ENCODE measurements around the gene FOXRED2.
A peak's percentile ranks its signal among the peaks of the same experiment; 100 is the strongest.

FOXRED2 gene

DNA sequence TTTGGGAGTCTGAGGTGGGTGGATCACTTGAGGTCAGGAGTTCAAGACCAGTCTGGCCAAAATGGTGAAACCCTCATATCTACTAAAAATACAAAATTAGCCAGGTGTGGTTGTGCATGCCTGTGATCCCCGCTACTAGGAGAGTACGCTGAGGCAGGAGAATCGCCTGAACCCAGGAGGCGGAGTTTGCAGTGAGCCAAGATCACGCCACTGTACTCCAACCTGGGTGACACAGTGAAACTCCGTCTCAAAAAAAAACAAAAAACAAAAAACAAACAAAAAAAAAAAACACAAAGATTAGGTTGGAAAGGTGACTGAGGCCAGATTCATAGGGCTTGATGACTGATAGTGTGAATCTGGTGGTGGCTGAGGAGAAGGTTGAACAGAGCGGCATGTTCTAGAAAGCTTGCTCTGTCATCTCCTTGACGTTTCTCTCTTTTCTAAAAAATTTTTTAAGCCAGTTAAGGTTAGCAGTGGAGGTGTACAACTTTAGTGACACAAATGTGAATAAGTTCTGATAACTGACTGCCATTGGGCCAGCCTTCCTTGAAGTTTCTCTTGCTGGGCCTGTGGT, 66.3 kb downstream of the FOXRED2 start:
- Histone ChIP-seq H3K27me3 (no peaks in the 10 kb centered on the region), H3K27ac (peak overlapping the region; percentile 10), H3K4me1 (ENCODE audit: control insufficient read depth in 1 of 2, insufficient read depth in 1 of 2, low read depth in 1 of 2, low read length in 1 of 2) (peaks cover 52 to 64% of the 10 kb centered on the region in 2 experiments), H3K9me3 (no peaks in the 10 kb centered on the region), H3K36me3 (no peaks in the 10 kb centered on the region), H3K4me3 (ENCODE audit: low read depth in 1 of 2, low read length in 1 of 2) (no peak overlapping the region)
- TF ChIP-seq, protein P1, sequence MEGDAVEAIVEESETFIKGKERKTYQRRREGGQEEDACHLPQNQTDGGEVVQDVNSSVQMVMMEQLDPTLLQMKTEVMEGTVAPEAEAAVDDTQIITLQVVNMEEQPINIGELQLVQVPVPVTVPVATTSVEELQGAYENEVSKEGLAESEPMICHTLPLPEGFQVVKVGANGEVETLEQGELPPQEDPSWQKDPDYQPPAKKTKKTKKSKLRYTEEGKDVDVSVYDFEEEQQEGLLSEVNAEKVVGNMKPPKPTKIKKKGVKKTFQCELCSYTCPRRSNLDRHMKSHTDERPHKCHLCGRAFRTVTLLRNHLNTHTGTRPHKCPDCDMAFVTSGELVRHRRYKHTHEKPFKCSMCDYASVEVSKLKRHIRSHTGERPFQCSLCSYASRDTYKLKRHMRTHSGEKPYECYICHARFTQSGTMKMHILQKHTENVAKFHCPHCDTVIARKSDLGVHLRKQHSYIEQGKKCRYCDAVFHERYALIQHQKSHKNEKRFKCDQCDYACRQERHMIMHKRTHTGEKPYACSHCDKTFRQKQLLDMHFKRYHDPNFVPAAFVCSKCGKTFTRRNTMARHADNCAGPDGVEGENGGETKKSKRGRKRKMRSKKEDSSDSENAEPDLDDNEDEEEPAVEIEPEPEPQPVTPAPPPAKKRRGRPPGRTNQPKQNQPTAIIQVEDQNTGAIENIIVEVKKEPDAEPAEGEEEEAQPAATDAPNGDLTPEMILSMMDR (IDR thresholded peaks at IDR 0.05) = no peak

DNA sequence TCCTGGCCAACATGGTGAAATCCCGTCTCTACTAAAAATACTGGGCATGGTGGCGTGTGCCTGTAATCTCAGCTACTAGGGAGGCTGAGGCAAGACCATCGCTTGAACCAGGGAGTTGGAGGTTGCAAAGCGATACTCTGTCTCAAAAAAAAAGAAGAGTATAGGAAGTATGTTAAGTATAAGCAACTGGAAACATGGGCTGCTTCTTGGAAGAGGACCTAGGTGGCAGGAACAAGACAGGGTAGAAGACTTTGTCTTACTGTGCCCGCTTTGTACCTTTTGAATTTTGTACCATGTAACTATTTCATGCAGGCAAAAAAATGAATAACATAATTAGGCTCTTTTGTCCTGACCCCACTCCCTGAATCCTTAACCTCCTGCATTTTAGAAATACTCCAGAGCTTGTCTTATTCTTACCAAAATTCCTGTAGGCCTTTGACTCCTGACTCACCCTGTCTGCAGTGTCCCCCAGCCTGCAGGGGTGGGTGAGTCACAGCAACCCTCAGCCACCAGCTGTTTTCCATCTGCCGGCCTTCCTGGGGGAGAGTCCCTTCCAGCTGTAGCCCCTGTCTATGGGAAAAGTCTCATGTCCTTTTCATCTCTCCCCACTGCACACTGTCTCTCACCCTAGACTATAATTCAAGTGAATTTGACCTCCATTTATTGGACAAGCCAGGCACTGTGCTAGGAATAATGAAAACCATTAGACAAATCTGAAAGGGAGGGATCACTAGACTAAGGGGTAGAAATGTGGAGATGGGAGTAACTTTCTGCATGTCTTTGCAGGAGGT, 67.2 kb downstream of the FOXRED2 start:
- Histone ChIP-seq H3K27ac (peak overlapping the region; percentile 2), H3K36me3 (no peaks in the 10 kb centered on the region), H3K4me1 (ENCODE audit: control insufficient read depth in 1 of 2, insufficient read depth in 1 of 2, low read depth in 1 of 2, low read length in 1 of 2) (peaks cover 52 to 64% of the 10 kb centered on the region in 2 experiments), H3K27me3 (no peaks in the 10 kb centered on the region), H3K9me3 (no peaks in the 10 kb centered on the region), H3K4me3 (ENCODE audit: low read depth in 1 of 2, low read length in 1 of 2) (no peak overlapping the region)
- TF ChIP-seq, protein P1 (IDR thresholded peaks at IDR 0.05) = no peak
